Measurements from ENCODE around the gene EMP1.

DNA sequence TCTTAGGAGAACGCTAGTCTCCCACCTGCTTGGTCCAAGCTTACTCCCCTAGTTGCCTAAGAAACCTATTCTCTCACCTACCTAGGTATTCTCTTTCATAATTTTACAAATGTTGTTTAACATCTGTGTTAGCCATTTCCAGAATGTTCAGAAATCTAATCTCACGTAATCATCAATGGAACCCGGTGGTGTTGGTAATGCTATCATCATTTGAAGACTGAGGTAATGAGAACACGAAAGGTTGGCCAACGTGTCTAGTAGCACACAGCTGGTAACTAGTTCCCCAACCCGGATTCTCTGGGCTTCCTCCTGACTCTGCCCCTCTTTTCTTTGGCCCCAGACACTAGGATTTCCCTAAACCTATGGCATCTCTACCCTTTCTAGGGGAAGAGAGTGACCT is 43.8 kb upstream of the EMP1 start:
- TF ChIP-seq, protein P1, sequence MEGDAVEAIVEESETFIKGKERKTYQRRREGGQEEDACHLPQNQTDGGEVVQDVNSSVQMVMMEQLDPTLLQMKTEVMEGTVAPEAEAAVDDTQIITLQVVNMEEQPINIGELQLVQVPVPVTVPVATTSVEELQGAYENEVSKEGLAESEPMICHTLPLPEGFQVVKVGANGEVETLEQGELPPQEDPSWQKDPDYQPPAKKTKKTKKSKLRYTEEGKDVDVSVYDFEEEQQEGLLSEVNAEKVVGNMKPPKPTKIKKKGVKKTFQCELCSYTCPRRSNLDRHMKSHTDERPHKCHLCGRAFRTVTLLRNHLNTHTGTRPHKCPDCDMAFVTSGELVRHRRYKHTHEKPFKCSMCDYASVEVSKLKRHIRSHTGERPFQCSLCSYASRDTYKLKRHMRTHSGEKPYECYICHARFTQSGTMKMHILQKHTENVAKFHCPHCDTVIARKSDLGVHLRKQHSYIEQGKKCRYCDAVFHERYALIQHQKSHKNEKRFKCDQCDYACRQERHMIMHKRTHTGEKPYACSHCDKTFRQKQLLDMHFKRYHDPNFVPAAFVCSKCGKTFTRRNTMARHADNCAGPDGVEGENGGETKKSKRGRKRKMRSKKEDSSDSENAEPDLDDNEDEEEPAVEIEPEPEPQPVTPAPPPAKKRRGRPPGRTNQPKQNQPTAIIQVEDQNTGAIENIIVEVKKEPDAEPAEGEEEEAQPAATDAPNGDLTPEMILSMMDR (IDR thresholded peaks at IDR 0.05; ENCODE audit: poor library complexity), result no peak
- TF ChIP-seq EZH2 (IDR thresholded peaks at IDR 0.05; ENCODE audit: borderline replicate concordance) (no peak), EZH2phosphoT487 (IDR thresholded peaks at IDR 0.05; ENCODE audit: low read depth, severe bottlenecking, unreplicated experiment) (no peak)
